ENCODE results near the gene CCDC190.
"Not testable (repeated sequence)": the region's sequence is repeated elsewhere in the genome, so short reads cannot be mapped to it uniquely, and the experiment has no call there.

Gene CCDC190

GRCh38 chr1:162892906-162893611 is 32.1 kb upstream of the CCDC190 start:
- no peak overlapping the region for H3K4me3 ChIP-seq
- no peak overlapping the region for H3K27ac ChIP-seq
- no peak for DNase-seq (ENCODE audit: low spot score)
- no peak for TF ChIP-seq CTCF (IDR thresholded peaks at IDR 0.05)

GRCh38 chr1:162889989-162890388 is 29.0 kb upstream of the CCDC190 start:
- H3K4me3 ChIP-seq, result no peak overlapping the region
- no peak overlapping the region for H3K27ac ChIP-seq
- no peak for TF ChIP-seq CTCF (IDR thresholded peaks at IDR 0.05)
- no peak for DNase-seq (ENCODE audit: low spot score)

- H3K4me3 ChIP-seq, result no peak overlapping the region
- no peak overlapping the region for H3K27ac ChIP-seq
- no peak for DNase-seq (ENCODE audit: low spot score)
- TF ChIP-seq CTCF (IDR thresholded peaks at IDR 0.05), result no peak
Measured at GRCh38 chr1:162886705-162887104, 25.7 kb upstream of the CCDC190 start.

GRCh38 chr1:162885265-162885664 is 24.3 kb upstream of the CCDC190 start:
- no peak overlapping the region for H3K27ac ChIP-seq
- DNase-seq (ENCODE audit: low spot score), result no peak
- TF ChIP-seq CTCF (IDR thresholded peaks at IDR 0.05), result no peak
- no peak overlapping the region for H3K4me3 ChIP-seq

GRCh38 chr1:162884831-162885230 is 23.9 kb upstream of the CCDC190 start:
- Histone ChIP-seq H3K27ac (no peak overlapping the region), H3K4me3 (no peak overlapping the region)
- TF ChIP-seq CTCF (IDR thresholded peaks at IDR 0.05), result no peak
- DNase-seq (ENCODE audit: low spot score), result no peak

- no peak overlapping the region for H3K4me3 ChIP-seq
- no peak for TF ChIP-seq CTCF (IDR thresholded peaks at IDR 0.05)
- no peak overlapping the region for H3K27ac ChIP-seq
Measured at GRCh38 chr1:162882248-162882674, 21.3 kb upstream of the CCDC190 start.

GRCh38 chr1:162881590-162881989 is 20.6 kb upstream of the CCDC190 start:
- no peak for TF ChIP-seq CTCF (IDR thresholded peaks at IDR 0.05)
- no peak for DNase-seq (ENCODE audit: low spot score)

More at GRCh38 chr1:162882248-162882674, 21.3 kb upstream of the CCDC190 start:
- no peak for DNase-seq (ENCODE audit: low spot score)

GRCh38 chr1:162880617-162881016 is 19.6 kb upstream of the CCDC190 start:
- not testable (repeated sequence) for H3K27ac ChIP-seq; DNase-seq (ENCODE audit: low spot score); H3K4me3 ChIP-seq

More at GRCh38 chr1:162881590-162881989, 20.6 kb upstream of the CCDC190 start:
- Histone ChIP-seq H3K27ac (no peak overlapping the region), H3K4me3 (no peak overlapping the region)
